Fibroblast of peridontal ligament (primary cell): ENCODE measurements around the gene TMEM80.

Experiments used
- DNase-seq: peaks from one replicate; pipeline ENCODE4 v3.0.0-alpha.2; 2010; ENCODE audit errors: extremely low read depth

Gene TMEM80

GRCh38 chr11:699116-699508 is 3.5 kb downstream of the TMEM80 start:
- DNase-seq: no peak

DNA sequence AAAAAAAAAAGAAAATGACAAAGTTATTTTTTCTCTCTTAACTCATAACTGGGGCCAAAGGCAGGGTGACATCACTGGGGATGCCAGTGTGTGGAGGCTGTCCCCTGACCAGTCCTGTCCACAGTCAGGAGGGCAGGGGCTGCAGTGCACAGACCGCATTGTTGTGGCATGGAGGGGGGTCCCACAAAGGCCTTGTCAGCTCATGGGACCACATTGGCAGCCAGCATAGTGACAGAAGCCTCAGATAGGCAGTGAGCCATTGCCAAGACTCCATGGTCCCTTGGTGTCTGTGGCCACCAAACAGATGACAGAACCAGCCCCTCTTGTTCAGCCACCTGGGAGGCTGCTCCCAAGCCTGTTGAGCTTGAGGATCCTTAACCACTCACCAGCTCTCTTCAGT is 4.1 kb downstream of the TMEM80 start:
- DNase-seq: no peak

- no peak for DNase-seq
These were observed 6.3 kb downstream of the TMEM80 start for GRCh38 chr11:701741-702461.

DNA sequence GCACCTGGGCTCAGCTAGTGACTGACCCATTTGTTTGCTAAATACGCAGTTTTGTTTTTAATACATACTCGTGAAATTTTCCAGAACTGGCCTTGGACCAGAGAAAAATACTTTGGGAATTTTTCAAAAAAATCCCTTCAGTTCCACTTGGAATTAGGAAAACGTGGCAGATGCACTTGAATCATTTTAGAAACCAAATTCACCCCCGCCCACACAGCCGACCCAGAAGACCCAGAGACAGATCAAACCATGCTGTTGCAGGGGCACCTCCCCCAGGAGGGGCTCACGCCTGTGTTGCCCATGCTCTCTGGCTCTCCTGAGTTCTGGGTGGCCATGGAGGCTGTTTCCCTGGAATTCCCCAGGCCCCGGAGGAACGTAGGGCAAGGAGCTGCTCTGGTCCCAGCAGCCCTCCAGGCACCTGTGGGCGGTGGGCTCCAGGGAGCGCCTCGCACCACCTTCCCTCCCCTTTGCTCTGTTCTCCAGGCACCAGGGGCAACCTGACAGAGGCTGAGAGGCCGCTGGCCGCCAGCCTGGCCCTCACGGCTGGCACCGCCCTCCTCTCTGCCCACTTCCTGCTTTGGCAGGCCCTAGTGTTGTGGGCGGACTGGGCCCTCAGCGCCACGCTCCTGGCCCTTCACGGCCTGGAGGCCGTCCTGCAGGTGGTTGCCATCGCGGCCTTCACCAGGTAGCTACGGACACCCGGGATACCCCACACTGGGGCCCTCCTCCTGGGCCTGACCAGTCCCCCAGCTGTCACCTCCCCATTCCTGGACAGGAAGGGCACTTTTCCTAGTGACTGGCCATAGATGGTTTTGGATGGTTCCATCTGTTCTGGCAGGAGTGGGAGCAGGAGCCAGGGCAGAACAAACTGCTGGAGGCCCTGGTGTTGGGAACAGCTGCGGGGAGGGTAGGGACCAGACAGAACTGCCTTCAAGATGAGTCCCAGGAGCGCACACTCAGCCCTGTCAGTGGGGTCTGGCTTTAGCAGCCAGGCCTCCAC is 7.1 kb downstream of the TMEM80 start:
- no peak for DNase-seq

DNA sequence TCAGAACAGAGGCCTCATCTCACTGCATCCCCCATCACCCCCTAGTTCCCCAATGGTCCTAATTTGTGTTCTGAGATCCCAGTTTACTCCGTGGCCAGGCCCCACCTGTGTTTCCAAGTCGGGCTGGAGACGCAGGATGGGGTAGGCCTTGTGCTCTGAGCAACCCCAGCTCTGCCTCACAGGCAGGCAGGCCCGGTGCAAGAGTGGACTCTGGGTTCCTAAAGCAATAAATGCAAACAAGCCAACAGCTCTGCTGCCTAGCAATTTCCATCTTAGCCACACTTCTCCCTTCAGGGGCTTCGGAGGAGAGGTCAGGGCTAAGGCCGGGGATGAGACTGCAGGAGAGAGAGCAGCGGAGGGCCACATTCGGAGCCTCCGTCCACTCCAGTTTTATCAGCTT is 7.9 kb downstream of the TMEM80 start:
- no peak for DNase-seq

GRCh38 chr11:704228-704674 is 8.6 kb downstream of the TMEM80 start:
- no peak for DNase-seq

DNA sequence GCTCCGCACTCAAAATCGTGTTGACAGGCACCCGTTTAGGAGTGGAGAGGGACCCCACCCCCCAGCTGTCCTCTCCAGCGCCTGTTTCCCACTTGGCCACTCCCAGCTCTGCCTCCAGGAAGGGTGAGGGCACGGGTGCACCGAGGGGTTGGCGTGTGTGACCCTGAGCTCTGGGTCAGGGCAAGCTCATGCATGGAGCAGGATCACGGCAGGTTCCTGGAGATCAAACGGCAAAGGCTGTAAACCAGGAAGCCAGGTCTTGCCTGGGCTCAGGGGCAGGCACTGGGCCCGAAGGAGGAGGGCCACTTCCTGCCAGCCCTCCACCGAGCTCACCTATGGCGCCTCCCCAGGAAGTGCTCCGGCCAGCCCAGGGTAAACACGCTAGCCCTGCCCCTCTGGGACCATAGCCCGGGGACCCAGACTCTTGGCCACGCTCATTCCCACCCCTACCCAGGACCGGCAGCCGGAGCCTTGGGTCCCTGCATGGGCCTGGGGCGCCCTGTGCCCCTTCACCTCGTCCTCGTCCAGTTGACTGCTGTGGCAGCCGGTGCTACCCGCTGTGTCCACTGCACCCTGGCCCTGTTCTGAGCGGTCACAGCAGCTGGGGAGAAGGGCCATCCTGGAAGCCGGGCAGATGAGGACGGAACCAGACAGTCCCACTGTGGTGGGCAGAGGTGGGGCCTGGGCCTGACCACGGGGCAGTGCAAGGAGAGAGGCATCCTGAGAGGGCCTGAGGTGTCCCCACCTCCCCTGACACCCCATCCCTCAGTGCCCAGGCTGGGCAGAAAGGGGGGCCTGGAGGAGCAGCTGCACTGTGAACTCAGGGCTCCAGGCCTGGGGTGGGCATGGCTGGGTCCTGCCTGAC is 9.4 kb downstream of the TMEM80 start:
- no peak for DNase-seq

GRCh38 chr11:705646-706438 is 10.2 kb downstream of the TMEM80 start, which contains the start of gene EPS8L2:
Gene EPS8L2 (plus strand): TSS chr11:706231. CDS start chr11:709408, 3,177 bp downstream.
- no peak for DNase-seq

DNA sequence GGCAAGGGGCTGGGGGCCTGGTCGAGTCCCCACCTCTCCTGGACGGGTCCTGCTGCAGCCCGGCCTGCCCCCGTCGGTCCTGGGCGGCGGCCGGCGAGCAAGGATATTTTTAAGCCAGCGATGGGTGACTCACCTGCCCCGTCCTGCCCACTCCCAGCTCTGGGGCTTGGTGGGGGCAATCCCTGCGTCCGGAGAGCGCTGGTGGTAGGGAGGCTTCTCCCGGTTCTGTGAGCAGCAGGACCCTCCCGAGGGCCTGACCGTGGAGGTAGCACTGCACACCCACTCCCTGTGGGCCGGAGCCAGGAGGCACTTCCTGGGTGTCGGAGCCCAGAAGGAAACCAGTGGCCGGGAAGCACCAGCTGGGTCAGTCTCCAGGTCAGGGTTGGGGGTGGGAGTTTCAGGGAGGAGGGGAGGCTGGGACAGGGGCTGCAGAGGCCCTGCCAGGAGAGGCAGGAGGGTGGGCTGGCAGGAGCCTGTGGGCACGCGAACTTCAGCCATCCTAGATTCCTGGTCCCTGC is 10.9 kb downstream of the TMEM80 start:
- DNase-seq: no peak

DNA sequence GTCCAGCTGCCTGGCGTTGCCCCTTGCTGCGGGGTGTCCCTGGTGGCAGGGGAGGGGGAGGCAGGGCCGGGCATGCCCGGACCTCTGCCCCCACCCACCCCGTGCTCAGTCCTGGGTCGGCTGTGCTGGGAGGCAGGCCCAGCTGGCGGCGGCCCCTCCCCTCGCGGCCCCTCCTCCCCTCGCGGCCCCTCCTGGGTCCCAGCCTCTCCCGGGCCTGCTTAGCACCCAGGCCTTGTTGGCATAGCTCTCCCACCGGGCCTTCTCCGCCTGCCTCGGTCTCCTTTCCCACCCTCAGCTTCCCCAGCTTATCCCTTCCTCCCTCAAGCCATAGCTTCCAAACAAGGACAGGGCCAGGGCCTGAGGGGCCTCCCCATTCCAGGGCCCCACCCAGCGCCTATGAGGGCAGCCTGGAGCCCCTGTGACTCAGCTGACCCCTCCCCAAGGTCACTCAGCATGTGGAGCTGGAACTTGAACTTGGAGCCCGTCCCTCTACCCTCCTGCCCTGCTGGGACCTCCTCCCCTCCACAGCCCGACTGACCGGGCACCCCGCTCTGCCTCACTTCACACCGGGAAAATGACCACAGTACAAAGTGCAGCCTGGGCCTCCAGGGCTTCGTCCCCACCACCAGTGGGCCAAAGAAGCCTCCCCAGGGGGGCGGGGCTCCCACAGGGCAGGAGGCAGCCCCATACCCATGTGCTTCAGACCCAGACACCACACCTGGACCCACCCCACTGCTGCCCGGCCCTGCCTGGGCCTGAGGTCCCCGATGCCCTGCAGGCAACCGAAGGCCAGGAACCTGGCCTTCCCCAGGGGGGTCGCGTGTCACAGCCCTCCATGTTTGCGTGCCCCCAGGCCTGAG is 11.6 kb downstream of the TMEM80 start:
- DNase-seq: no peak

DNA sequence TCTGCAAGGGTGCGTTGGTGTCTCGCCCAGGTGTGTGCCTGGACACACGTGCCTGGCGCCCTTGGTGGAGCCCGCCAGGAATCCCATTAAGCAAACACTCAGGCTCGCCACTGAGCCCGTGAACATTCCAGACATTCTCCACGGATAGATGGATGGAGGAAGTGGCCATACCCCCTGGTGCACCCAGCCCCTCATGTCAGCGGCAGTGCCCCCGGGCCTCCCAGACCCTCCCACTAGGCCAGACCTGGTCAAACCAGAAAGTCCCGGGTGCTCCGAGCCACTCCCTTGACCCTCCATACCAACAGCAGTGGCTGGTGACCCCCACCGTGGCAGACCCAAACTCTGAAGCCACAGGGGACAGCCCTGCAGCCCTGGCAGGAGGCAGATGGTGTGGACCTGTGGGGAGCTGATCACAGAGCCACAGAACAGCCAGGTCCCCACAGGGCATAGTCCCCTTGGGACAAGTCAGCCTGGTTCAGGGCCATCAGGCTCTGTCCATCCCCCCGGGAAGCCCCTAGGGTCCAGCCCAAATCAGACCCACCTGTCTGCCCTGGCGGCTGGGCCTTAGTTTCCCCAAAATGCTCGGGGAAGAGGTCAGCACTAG is 12.3 kb downstream of the TMEM80 start:
- DNase-seq: no peak

DNA sequence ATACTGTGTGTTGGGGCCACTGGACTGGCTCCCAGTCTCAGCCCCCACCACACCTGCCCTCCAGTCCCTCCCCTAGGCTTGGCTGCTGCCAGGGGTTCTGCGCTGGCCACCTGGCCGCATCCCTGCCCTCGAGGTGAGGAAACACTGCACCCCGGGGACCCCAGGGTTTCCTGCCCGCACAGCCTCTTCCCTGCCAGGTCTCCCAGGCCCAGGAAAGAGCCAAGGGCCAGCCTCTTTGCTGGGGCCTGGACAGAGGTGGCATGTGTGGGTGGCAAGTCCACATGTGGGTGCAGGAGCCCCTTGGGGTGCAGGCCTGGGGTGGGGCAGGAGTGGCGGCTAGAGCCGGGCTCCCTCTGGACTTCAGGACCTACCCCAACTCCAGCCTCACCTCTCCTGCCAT is 12.9 kb downstream of the TMEM80 start:
- DNase-seq: no peak

GRCh38 chr11:709109-709997 is 13.7 kb downstream of the TMEM80 start:
- DNase-seq: no peak

- no peak for DNase-seq
These were observed 18.8 kb downstream of the TMEM80 start for GRCh38 chr11:714436-714835.

DNA sequence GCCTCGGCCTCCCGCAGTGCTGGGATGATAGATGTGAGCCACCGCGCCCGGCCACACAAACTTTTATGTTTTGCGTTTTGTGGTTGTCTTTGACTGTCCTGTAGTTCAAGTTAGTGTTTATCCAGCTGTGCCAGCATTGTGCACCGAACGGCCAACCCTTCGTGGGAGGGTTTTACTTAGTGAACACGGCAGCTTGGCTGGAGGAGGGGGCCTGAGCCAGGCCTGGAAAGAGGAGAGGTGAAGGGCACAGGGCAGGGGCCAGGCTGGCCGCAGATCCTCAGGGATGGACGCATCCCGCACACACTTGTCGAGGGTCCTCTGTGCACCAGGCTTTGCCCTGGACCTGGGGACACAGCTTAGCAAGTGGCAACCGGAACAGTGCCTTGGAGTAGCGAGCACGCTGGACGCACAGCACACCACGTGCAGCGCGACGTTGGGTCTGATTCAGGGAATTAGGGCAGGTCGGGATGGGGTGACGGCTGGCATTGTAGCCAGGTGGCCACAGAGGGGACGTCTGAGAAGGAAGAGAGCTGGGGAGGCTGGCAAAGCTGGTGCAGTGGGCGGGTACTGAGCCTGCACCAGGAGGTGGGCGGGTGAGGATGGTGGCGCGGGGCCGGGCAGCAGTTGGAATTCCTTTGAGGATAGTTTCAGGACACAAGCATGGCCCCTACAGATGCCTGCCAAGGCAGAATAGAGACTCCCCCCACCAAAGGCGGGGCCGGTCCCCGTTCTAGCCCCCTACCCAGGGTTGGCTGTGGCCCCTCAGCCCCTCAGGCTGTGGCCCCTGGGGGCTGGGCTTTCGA is 23.8 kb downstream of the TMEM80 start:
- DNase-seq: no peak

- no peak for DNase-seq
These were observed 24.5 kb downstream of the TMEM80 start for GRCh38 chr11:720017-720641.

GRCh38 chr11:720642-721246 is 25.1 kb downstream of the TMEM80 start:
- DNase-seq: no peak
